Stomach (tissue), 9 donors: ENCODE results near the gene RASD2. TPM values are rescaled to one million over a fixed set of nuclear protein-coding genes. Genes with fewer than 3 reads are reported as not detected.

Experiments used
- DNase-seq, 2 donors: peaks; one replicate each; pipeline versions ENCODE4 v3.0.0 to v3.0.0-alpha.2; 2013 to 2019
- H3K27ac ChIP-seq, 5 donors: fragments of 200-600 bp in 4 of 5; sonication (generic) in 4 of 5; one replicate each; pipeline ENCODE4 v1.5.1; 2013 to 2019; ENCODE audit warnings: mild to moderate bottlenecking in 1 of 5, moderate library complexity in 1 of 5
- H3K27me3 ChIP-seq, 3 donors: fragments of 200-600 bp; sonication (generic); one replicate each; pipeline ENCODE4 v1.5.1; 2017 to 2019; ENCODE audit warnings: mixed run types in 1 of 3
- H3K36me3 ChIP-seq, 4 donors: fragments of 200-600 bp; sonication (generic); 1 replicate in 3 of 4; 2 replicates in 1 of 4; pipeline ENCODE4 v1.5.1; 2016 to 2019
- H3K4me1 ChIP-seq, 4 donors: fragments of 200-600 bp; sonication (generic); one replicate each; pipeline ENCODE4 v1.5.1; 2016 to 2019
- H3K4me3 ChIP-seq, 4 donors: fragments of 200-600 bp; sonication (generic) in 3 of 4; one replicate each; pipeline ENCODE4 v1.5.1; 2016 to 2019; ENCODE audit warnings: mild to moderate bottlenecking in 1 of 4
- H3K9me3 ChIP-seq, 4 donors: fragments of 200-600 bp; sonication (generic); one replicate each; pipeline ENCODE4 v1.5.1; 2016 to 2019
- CTCF ChIP-seq, 7 experiments: fragments of 450-650 bp in 4 of 7; fragments of 200-600 bp in 3 of 7; sonication (generic) in 3 of 7; IDR thresholded peaks; one replicate each; pipeline ENCODE4 v1.5.1; 2016 to 2019; ENCODE audit warnings: antibody characterized with exemption in 7 of 7, control low read depth in 2 of 7, mild to moderate bottlenecking in 1 of 7
- EP300 ChIP-seq: sonication (generic); formaldehyde crosslinking; IDR thresholded peaks from one replicate; pipeline ENCODE4 v1.6.1; 2017; ENCODE audit warnings: antibody characterized with exemption
- POLR2A ChIP-seq, 4 donors: fragments of 450-650 bp; IDR thresholded peaks; one replicate each; pipeline ENCODE4 v1.6.1; 2016; ENCODE audit warnings: antibody characterized with exemption in 4 of 4, control low read depth in 2 of 4, mild to moderate bottlenecking in 1 of 4, moderate library complexity in 1 of 4
- POLR2AphosphoS5 ChIP-seq, 3 donors: sonication (generic); formaldehyde crosslinking; IDR thresholded peaks; one replicate each; pipeline ENCODE4 v1.6.1; 2016; ENCODE audit warnings: antibody characterized with exemption in 3 of 3
- WGBS, 5 donors: extraction: QIAGEN DNeasy Blood & Tissue Kit in 3 of 5; methylation state at CpG; one replicate each; pipeline versions ENCODE4 v1.1.5 to v1.1.7; 2013 to 2018; 5-methylcytosine and 5-hydroxymethylcytosine counted together
- intact Hi-C: fragments of 100-400 bp; cut with DNase I; formaldehyde crosslinking; loops from one replicate; pipeline ENCODE4 v1.15.1; 2023; ENCODE audit warnings: low total_unique reads
- polyA plus RNA-seq, 3 donors: library from polyadenylated mRNA; stranded (reverse); fragments of 200-250 nt; gene quantifications; one replicate each; pipeline ENCODE4 v1.2.3, GENCODE V29; 2013
- total RNA-seq, 5 donors: library from RNA; depleted of rRNA; stranded (reverse); fragments of >200 nt; gene quantifications; one replicate each; pipeline versions ENCODE4 v1.1.0 to v1.2.3, GENCODE V29; 2014 to 2016
- donor health status: healthy with polysubstance abuse.
- donor health status: Bipolar disorder and iron deficiency.
- donor health status: healthy.

Gene RASD2
- total and polyA plus RNA-seq, 8 donors: 0.43 to 3.6 (median 0.72) TPM

- no peaks in the 10 kb centered on the region for H3K27me3 ChIP-seq
- no peak overlapping the region for H3K27ac ChIP-seq
- no peak overlapping the region for H3K4me3 ChIP-seq
- DNase-seq: no peak
- peaks cover 0 to 5% (median 0%) of the 10 kb centered on the region in 4 donors for H3K9me3 ChIP-seq
- intact Hi-C loops: no loop called here
- no peak for TF ChIP-seq CTCF (IDR thresholded peaks at IDR 0.05)
- no peak for TF ChIP-seq EP300
- no peak for TF ChIP-seq POLR2AphosphoS5 (IDR thresholded peaks at IDR 0.05)
- no peak for TF ChIP-seq POLR2A (IDR thresholded peaks at IDR 0.05)
- H3K4me1 ChIP-seq: peaks cover 0 to 31% (median 4%) of the 10 kb centered on the region in 4 donors
- no peaks in the 10 kb centered on the region for H3K36me3 ChIP-seq
- WGBS, 5 donors: 58 to 70% (median 67%) methylated on average over 13 of the region's 13 CpGs
Measured at GRCh38 chr22:35590634-35591295, 50.1 kb downstream of the RASD2 start.

- intact Hi-C loops: no loop called here
- WGBS, 5 donors: 69 to 87% (median 74%) methylated on average over 9 to 14 of the region's 14 CpGs
- no peak for DNase-seq
- Histone ChIP-seq H3K36me3 (no peaks in the 10 kb centered on the region), H3K9me3 (peaks cover 0 to 1% (median 0%) of the 10 kb centered on the region in 4 donors), H3K27ac (peak overlapping the region in 2 of 5 donors; percentile 1 to 47), H3K4me1 (peaks cover 0 to 31% (median 4%) of the 10 kb centered on the region in 4 donors), H3K4me3 (no peak overlapping the region), H3K27me3 (no peaks in the 10 kb centered on the region)
- TF ChIP-seq EP300: no peak
- TF ChIP-seq POLR2AphosphoS5 (IDR thresholded peaks at IDR 0.05): no peak
- no peak for TF ChIP-seq POLR2A (IDR thresholded peaks at IDR 0.05)
- TF ChIP-seq CTCF (IDR thresholded peaks at IDR 0.05): no peak
Measured at GRCh38 chr22:35591714-35592417, 51.2 kb downstream of the RASD2 start.

- TF ChIP-seq EP300 (no peak), POLR2AphosphoS5 (IDR thresholded peaks at IDR 0.05) (no peak), POLR2A (IDR thresholded peaks at IDR 0.05) (no peak), CTCF (IDR thresholded peaks at IDR 0.05) (no peak)
- peak overlapping the region in 2 of 5 donors; percentile 1 to 47 for H3K27ac ChIP-seq
- 59 to 70% (median 65%) methylated on average over 3 to 4 of the region's 4 CpGs for WGBS, 5 donors
Measured at GRCh38 chr22:35592418-35592967, 51.9 kb downstream of the RASD2 start.

DNA sequence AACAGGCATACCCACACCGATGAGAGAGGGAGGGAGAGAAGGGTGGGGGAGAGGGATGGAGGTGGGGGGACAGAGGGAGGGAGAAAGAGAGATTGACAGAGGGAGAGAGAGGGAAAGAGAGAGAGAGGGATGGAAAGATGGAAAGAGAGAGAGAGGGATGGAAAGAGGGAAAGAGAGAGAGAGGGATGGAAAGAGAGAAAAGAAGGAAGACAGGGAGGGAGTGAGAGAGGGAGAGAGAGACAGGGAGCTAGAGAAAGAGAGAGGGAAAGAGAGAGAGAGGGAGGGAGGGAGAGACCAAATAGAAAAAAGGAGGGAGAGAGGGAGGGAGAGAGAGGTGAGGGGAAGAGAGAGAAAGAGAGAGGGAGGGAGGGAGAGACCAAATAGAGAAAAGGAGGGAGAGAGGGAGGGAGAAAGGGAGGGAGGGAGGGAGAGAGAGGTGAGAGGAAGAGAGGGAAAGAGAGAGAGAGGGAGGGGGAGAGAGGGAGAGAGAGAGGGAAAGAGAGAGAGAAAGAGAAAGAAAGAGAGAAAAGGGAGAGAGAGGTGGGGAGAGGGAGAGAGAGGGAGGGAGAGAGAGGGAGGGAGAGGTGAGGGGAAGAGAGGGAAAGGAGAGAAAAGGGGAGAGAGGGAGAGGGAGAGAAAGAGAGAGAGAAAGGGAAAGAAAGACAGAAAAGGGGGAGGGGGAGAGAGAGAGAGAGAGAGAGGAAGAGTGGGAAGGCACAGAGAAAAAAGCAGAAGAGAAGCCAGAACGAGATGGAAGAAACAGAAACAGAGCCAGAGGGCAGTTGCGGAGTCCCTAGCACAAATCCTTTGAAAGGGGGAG lies 52.6 kb downstream of the RASD2 start:
- no peak overlapping the region for H3K4me3 ChIP-seq
- H3K9me3 ChIP-seq: no peaks in the 10 kb centered on the region
- peak overlapping the region in 2 of 5 donors; percentile 1 to 47 for H3K27ac ChIP-seq
- H3K36me3 ChIP-seq: no peaks in the 10 kb centered on the region
- 30 to 51% (median 44%) methylated on average over 3 of the region's 3 CpGs for WGBS, 5 donors
- intact Hi-C loops: no loop called here
- H3K27me3 ChIP-seq: no peaks in the 10 kb centered on the region
- no peak for DNase-seq
- TF ChIP-seq EP300 (no peak), POLR2AphosphoS5 (IDR thresholded peaks at IDR 0.05) (no peak), CTCF (IDR thresholded peaks at IDR 0.05) (no peak), POLR2A (IDR thresholded peaks at IDR 0.05) (no peak)
- peaks cover 0 to 22% (median 4%) of the 10 kb centered on the region in 4 donors for H3K4me1 ChIP-seq

More at GRCh38 chr22:35592418-35592967, 51.9 kb downstream of the RASD2 start:
- intact Hi-C loops: no loop called here
- peaks cover 0 to 28% (median 4%) of the 10 kb centered on the region in 4 donors for H3K4me1 ChIP-seq
- H3K27me3 ChIP-seq: no peaks in the 10 kb centered on the region
- H3K9me3 ChIP-seq: no peaks in the 10 kb centered on the region
- no peak overlapping the region for H3K4me3 ChIP-seq
- H3K36me3 ChIP-seq: no peaks in the 10 kb centered on the region
- no peak for DNase-seq
